Fibroblast of skin of right biceps (primary cell): Measurements from ENCODE around the gene DDN.
A peak's percentile ranks its signal among the peaks of the same experiment; 100 is the strongest.

Experiments
- DNase-seq: peaks from one replicate; pipeline ENCODE4 v3.0.0-alpha.2; 2013

DDN gene

GRCh38 chr12:49010092-49010668 is 11.0 kb upstream of the DDN start:
- no peak for DNase-seq

- DNase-seq: no peak
These were observed 9.8 kb upstream of the DDN start for GRCh38 chr12:49008943-49009342.

- no peak for DNase-seq
These were observed 1.2 kb upstream of the DDN start for GRCh38 chr12:49000346-49000745.

- no peak for DNase-seq
These were observed 450 bp downstream of the DDN start for GRCh38 chr12:48998497-48999353.

- no peak for DNase-seq
These were observed 1.3 kb downstream of the DDN start for GRCh38 chr12:48997719-48998496.

GRCh38 chr12:48996794-48997718 is 2.1 kb downstream of the DDN start:
- peak; percentile 74 for DNase-seq

GRCh38 chr12:48995086-48995879 is 3.9 kb downstream of the DDN start:
- DNase-seq: peak; percentile 81

GRCh38 chr12:48994224-48995085 is 4.7 kb downstream of the DDN start:
- DNase-seq: no peak

GRCh38 chr12:48993787-48994186 is 5.4 kb downstream of the DDN start:
- peak; percentile 31 for DNase-seq

- no peak for DNase-seq
These were observed 7.7 kb downstream of the DDN start for GRCh38 chr12:48991247-48992050.

GRCh38 chr12:48990552-48990951 is 8.6 kb downstream of the DDN start:
- DNase-seq: no peak

- DNase-seq: no peak
These were observed 11.0 kb downstream of the DDN start for GRCh38 chr12:48988030-48988649.

- DNase-seq: no peak
These were observed 12.4 kb downstream of the DDN start for GRCh38 chr12:48986720-48987291.

GRCh38 chr12:48985901-48986300 is 13.3 kb downstream of the DDN start:
- no peak for DNase-seq

- no peak for DNase-seq
These were observed 13.7 kb downstream of the DDN start for GRCh38 chr12:48985475-48985897.

GRCh38 chr12:48982397-48983080 is 16.6 kb downstream of the DDN start:
- no peak for DNase-seq

GRCh38 chr12:48981757-48982157 is 17.4 kb downstream of the DDN start:
- DNase-seq: no peak
